Mucosa of descending colon (tissue), 3 donors: ENCODE results near the gene KCNK5. TPM values are rescaled to one million over a fixed set of nuclear protein-coding genes. Genes with fewer than 3 reads are reported as not detected.

Source experiments
- ATAC-seq: fragments of 200-7000 bp; cut with Tn5 transposase; one replicate; pipeline ENCODE4 v1.9.1; 2020; ENCODE audit warnings: mild to moderate bottlenecking, moderate library complexity
- DNase-seq, 3 donors: peaks; one replicate each; pipeline ENCODE4 v3.0.0-alpha.2; 2020
- H3K36me3 ChIP-seq: fragments of 200-600 bp; one replicate; pipeline ENCODE4 v1.8.0; 2021; ENCODE audit warnings: low read depth, mild to moderate bottlenecking
- H3K4me1 ChIP-seq: fragments of 200-600 bp; one replicate; pipeline ENCODE4 v1.8.0; 2021; ENCODE audit warnings: low read depth, mild to moderate bottlenecking
- H3K4me3 ChIP-seq: fragments of 200-600 bp; one replicate; pipeline ENCODE4 v1.8.0; 2021; ENCODE audit warnings: mild to moderate bottlenecking
- H3K9me3 ChIP-seq: fragments of 200-600 bp; one replicate; pipeline ENCODE4 v1.8.0; 2021; ENCODE audit warnings: mild to moderate bottlenecking
- intact Hi-C, 2 donors: fragments of 100-400 bp; cut with DNase I in 1 of 2; cut with micrococcal nuclease in 1 of 2; formaldehyde crosslinking; loops; one replicate each; pipeline versions ENCODE4 v1.11.0 to v1.11.1; 2022; cut with DNase I, micrococcal nuclease
- total RNA-seq, 3 donors: library from RNA; stranded (reverse); fragmentation: NEBNext Ultra II Directional in 2 of 3; extraction: Animal tissue kit (Norgen Biotek cat#: 25700) in 2 of 3; gene quantifications; one replicate each; pipeline versions ENCODE4 v1.2.1 to v1.2.4, GENCODE V29; 2021 to 2023
- TF ChIP-seq, protein P1 (sequence below): fragments of 200-600 bp; IDR thresholded peaks from one replicate; pipeline ENCODE4 v1.8.0; 2022; ENCODE audit warnings: antibody characterized with exemption, mild to moderate bottlenecking
- donor health status: DM: no; HTN: no; CAD: no; lungs with moderate emphysema.
- donor health status: DM: no; HTN: no; CAD: no.
- donor health status: DM: no; HTN: yes; CAD: no.

The KCNK5 gene
- total RNA-seq, 3 donors from 2014 or later = 33.6 to 69.8 (median 42.7) TPM

GRCh38 chr6:39263303-39264037 lies 34.2 kb upstream of the KCNK5 start:
- Histone ChIP-seq H3K36me3 (no peaks in the 10 kb centered on the region), H3K4me1 (peaks cover 24% of the 10 kb centered on the region), H3K9me3 (no peaks in the 10 kb centered on the region), H3K4me3 (no peak overlapping the region)
- DNase-seq (no peak), ATAC-seq (no peak)
- intact Hi-C loops = no loop called here
- TF ChIP-seq, protein P1, sequence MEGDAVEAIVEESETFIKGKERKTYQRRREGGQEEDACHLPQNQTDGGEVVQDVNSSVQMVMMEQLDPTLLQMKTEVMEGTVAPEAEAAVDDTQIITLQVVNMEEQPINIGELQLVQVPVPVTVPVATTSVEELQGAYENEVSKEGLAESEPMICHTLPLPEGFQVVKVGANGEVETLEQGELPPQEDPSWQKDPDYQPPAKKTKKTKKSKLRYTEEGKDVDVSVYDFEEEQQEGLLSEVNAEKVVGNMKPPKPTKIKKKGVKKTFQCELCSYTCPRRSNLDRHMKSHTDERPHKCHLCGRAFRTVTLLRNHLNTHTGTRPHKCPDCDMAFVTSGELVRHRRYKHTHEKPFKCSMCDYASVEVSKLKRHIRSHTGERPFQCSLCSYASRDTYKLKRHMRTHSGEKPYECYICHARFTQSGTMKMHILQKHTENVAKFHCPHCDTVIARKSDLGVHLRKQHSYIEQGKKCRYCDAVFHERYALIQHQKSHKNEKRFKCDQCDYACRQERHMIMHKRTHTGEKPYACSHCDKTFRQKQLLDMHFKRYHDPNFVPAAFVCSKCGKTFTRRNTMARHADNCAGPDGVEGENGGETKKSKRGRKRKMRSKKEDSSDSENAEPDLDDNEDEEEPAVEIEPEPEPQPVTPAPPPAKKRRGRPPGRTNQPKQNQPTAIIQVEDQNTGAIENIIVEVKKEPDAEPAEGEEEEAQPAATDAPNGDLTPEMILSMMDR = no peak

DNA sequence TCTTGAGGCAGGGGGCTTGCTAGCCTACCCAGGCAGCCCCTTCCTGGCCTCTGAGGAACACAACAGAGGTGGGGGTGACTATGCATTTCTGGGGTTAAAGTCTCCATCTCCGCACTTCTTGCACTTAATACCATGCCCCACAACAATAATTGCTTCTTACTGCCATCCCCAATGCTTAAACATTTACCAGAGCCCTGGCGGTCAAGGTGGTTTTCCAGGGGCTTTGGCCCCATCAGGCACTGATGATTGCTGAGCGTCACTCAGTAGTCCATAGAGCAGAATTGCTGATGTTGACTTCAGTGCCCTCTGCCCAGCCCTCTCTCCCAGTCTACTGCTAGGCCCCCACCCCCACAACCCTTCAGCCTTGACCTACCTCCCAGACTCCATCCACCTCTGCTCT lies 32.5 kb upstream of the KCNK5 start:
- Histone ChIP-seq H3K36me3 (no peaks in the 10 kb centered on the region), H3K4me3 (no peak overlapping the region), H3K4me1 (peaks cover 14% of the 10 kb centered on the region), H3K9me3 (no peaks in the 10 kb centered on the region)
- intact Hi-C loops = no loop called here
- ATAC-seq = no peak
- TF ChIP-seq, protein P1 = no peak
- no peak for DNase-seq

DNA sequence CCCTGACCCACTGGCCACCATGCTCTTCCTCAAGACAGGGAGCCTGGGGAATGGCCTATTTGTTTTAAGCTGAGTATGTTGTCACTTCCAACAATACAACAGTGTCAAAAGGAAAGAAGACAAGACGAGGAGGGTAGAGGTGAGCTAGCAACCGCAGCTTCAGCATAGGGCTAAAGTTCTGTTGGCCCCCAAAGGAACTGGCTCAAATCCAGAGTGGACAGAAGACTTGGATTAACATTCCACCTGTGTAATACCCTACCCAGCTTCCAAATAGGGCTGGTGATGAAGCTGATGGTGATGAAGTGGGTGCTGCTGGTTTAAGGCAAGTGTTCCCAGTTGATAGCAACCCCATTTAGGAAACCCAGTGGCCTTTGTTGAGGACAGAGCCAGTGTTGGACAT lies 31.7 kb upstream of the KCNK5 start:
- no peak for ATAC-seq
- TF ChIP-seq, protein P1 = no peak
- Histone ChIP-seq H3K4me3 (no peak overlapping the region), H3K9me3 (no peaks in the 10 kb centered on the region), H3K4me1 (peaks cover 12% of the 10 kb centered on the region), H3K36me3 (no peaks in the 10 kb centered on the region)
- intact Hi-C loops = no loop called here
- no peak for DNase-seq

DNA sequence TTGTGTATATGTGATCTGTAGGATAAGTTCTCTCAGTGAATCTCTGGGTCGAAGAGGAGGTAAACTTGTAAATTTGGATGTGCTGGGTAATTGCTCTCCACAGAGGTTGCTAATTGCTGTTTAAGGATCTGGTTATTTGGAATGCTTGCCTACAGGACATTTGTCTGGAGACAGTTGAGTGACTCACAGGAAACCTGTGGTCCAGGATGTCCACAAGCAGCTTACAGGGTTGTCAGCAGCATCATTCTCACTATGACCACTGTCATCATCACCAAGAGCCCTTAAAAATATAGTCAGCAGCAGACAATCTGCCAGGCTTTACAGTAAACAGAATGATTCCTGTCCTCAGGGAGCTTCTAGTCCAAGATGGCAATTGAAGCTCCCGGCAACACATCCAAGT lies 31.2 kb upstream of the KCNK5 start:
- Histone ChIP-seq H3K9me3 (no peaks in the 10 kb centered on the region), H3K4me1 (peaks cover 7% of the 10 kb centered on the region), H3K4me3 (no peak overlapping the region), H3K36me3 (no peaks in the 10 kb centered on the region)
- intact Hi-C loops = no loop called here
- TF ChIP-seq, protein P1 = no peak
- no peak for ATAC-seq
- DNase-seq = no peak

- intact Hi-C loops = no loop called here
- TF ChIP-seq, protein P1 = no peak
- Histone ChIP-seq H3K4me1 (peaks cover 5% of the 10 kb centered on the region), H3K36me3 (no peaks in the 10 kb centered on the region), H3K9me3 (no peaks in the 10 kb centered on the region), H3K4me3 (no peak overlapping the region)
- DNase-seq (no peak), ATAC-seq (no peak)
Observed at GRCh38 chr6:39256294-39256940, 27.1 kb upstream of the KCNK5 start.
